Choroid plexus epithelial cell (primary cell): ENCODE data around the gene HIVEP2.

ENCODE experiments used
- DNase-seq: peaks from one replicate; pipeline ENCODE4 v3.0.0-alpha.2; 2010; ENCODE audit warnings: low read depth
- H3K4me3 ChIP-seq: 2 replicates; pipeline ENCODE4 v1.5.1; 2011; ENCODE audit warnings: low read depth, mild to moderate bottlenecking, control low read depth, low read length, moderate library complexity
- CTCF ChIP-seq: conservative IDR thresholded peaks from 2 replicates; pipeline ENCODE4 v1.5.1; 2011; ENCODE audit warnings: low read depth, mild to moderate bottlenecking, control low read depth, inconsistent platforms, low read length, moderate library complexity

Gene HIVEP2

GRCh38 chr6:142902636-142903053 lies 42.3 kb downstream of the HIVEP2 start:
- peak; percentile 99 for DNase-seq
- H3K4me3 ChIP-seq: no peak overlapping the region
- TF ChIP-seq CTCF: no peak

GRCh38 chr6:142901611-142902010 lies 43.4 kb downstream of the HIVEP2 start:
- H3K4me3 ChIP-seq: no peak overlapping the region
- no peak for TF ChIP-seq CTCF
- no peak for DNase-seq

GRCh38 chr6:142900227-142900971 lies 44.6 kb downstream of the HIVEP2 start:
- H3K4me3 ChIP-seq: no peak overlapping the region
- no peak for TF ChIP-seq CTCF
- DNase-seq: no peak

DNA sequence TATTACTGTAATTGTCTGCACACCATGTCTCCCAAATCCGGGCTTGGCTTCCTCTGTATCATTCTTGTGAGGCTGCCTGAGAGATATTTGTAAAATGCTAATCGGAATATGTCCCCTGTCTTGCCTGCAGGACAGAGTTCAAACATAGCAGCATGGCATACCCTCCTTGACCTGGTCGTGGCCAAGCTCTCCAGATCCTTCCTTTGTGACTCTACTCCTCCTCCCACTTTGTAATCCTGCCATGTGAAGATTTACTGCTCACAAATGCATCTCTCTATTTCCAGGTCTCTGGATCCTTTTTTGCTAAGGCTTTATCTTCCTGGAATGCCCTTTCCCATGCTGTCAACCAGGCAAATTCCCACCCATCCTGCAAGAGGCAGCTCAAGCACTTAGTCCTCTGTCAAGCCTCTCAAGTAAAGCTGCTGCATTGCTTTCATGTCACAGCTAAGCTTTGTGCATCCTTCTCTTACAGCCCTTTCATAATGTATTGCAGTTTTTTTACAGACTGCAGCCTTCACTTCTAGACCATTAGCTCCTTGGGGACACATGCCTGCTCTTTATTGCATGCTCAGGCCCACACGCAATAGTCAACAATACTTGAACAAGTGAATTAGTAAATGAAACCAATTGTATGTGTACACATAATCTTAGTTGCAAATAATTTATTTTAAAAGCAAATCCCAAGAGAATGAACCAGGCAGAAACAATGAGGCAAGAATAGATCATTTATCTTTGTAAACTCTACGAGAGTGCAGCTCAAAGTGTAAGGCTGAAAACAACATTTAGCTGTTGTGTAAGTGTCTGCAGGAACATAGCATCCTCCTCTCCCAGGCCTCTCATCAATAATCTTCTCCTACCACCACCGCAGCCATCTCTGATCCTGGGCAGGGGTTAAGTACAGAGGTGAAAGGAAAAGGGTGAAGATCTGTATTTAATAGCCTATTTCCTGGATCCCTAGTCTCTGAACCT lies 45.8 kb downstream of the HIVEP2 start:
- no peak overlapping the region for H3K4me3 ChIP-seq
- DNase-seq: no peak
- no peak for TF ChIP-seq CTCF

DNA sequence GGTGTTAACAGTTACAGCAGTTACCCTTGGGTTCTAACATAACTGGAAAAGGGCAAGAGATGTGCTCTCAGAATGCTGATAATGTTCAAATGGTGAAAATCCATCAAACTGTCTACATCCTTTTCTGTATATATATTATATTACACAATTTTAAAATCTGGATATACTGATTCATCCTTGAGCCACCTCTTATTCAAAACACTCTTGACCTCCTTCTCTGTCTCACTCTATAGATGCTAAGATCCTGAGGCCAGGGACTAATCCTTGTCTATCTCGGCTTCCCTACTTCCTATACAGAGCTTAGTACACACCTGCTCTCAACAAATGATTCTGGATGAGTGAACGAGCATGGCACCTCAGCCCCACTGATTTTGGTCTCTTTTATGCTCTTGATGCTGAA lies 47.3 kb downstream of the HIVEP2 start:
- TF ChIP-seq CTCF: no peak
- DNase-seq: no peak
- H3K4me3 ChIP-seq: no peak overlapping the region

DNA sequence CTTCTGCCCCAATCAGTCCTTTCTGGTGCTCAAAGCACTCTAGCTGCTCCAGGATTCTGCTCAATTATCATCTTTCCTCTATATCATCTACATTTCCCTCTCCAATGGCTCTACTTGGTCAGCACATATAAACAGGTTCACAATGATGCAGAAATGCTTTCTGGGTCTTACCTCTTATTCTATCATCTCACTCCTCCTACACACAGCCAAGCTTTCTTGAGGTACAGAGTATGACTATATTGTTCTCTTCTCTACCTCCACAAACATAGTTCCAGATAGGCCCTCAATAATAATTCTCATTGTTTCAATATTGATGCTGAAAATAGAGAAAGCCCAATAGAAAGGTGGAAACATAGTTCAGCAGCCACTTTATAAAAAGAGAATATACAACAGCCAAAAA lies 48.2 kb downstream of the HIVEP2 start:
- H3K4me3 ChIP-seq: no peak overlapping the region
- no peak for DNase-seq
- TF ChIP-seq CTCF: no peak

DNA sequence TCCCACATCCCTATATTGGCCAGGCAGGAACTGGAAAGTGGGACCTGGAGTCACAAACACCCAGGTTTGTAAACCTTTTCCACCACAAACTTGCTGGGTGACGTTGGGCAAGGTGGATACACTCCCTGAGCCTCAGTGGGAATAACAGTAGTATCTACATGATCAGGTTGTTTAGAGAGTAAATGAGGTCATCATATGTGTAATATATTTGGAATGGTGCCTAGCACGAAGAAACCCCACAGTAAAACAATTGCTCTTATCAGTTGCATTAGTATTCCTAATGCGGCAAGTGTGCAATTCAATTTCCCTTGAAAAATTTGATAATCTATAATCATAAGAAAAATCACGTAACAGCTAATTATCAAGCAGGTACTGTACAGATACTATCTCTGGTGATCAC lies 51.9 kb downstream of the HIVEP2 start:
- no peak overlapping the region for H3K4me3 ChIP-seq
- DNase-seq: peak; percentile 55
- TF ChIP-seq CTCF: no peak
